GM12878 (cell line): ENCODE results near the gene MCM6. TPM values are rescaled to one million over a fixed set of nuclear protein-coding genes. Genes with fewer than 3 reads are reported as not detected.

Source experiments
- ATAC-seq: fragments of 200-7000 bp; cut with Tn5 transposase; 3 replicates; pipeline ENCODE4 v1.9.1; 2020; ENCODE audit warnings: mild to moderate bottlenecking, moderate library complexity
- BruUV-seq: library from RNA; stranded (reverse); fragments of 400-500 nt; replicated peaks from 2 replicates; lab custom pipeline; 2021; lab: Mats Ljungman, UMichigan
- CTCF ChIA-PET: fragments of 300-600 bp; sonication (Branson Sonifier 250); formaldehyde crosslinking; extraction: SDS; loops from one replicate; lab custom pipeline; 2021; ENCODE audit warnings: inconsistent platforms; lab: Yijun Ruan, JAX
- POLR2A ChIA-PET: fragments of 350-600 bp; formaldehyde crosslinking; extraction: SDS; loops from one replicate; lab custom pipeline; 2021; ENCODE audit warnings: inconsistent platforms; lab: Charles Lee
- RAD21 ChIA-PET: fragments of 300-600 bp; sonication (Branson Sonifier 250); formaldehyde crosslinking; loops from one replicate; lab custom pipeline; 2023; ENCODE audit warnings: antibody characterized with exemption; ENCODE audit not compliant: unreplicated experiment; lab: Charles Lee
- SMC1A ChIA-PET: fragments of 300-600 bp; sonication (Branson Sonifier 250); formaldehyde crosslinking; loops from one replicate; lab custom pipeline; 2023; ENCODE audit not compliant: unreplicated experiment, uncharacterized antibody; lab: Charles Lee
- DNase-seq: peaks from one replicate; pipeline ENCODE4 v3.0.0-alpha.2; 2011; ENCODE audit warnings: low read depth, low spot score
- FAIRE-seq: peaks from 3 replicates; lab custom pipeline; 2011; peaks lifted over from hg19 to GRCh38; lab: Jason Lieb, UNC
- H2AFZ ChIP-seq: 2 replicates; pipeline ENCODE4 v1.6.0; 2011; ENCODE audit warnings: low read depth, low read length, control low read depth; ENCODE audit not compliant: control insufficient read depth
- H3K27ac ChIP-seq: 2 replicates; pipeline ENCODE4 v1.5.1; 2011; ENCODE audit warnings: control low read depth; ENCODE audit not compliant: control insufficient read depth, insufficient read depth
- H3K27me3 ChIP-seq, 2 experiments: replicated peaks in 1 of 2; 2 replicates each; pipeline versions ENCODE4 v1.6.0 to v1.6.1; 2011; ENCODE audit warnings: low read length in 1 of 2; ENCODE audit not compliant: control insufficient read depth in 2 of 2, insufficient read depth in 2 of 2
- H3K36me3 ChIP-seq, 2 experiments: 2 replicates each; pipeline ENCODE4 v1.5.1; 2011; ENCODE audit warnings: low read length in 1 of 2; ENCODE audit not compliant: control insufficient read depth in 2 of 2, insufficient read depth in 2 of 2
- H3K4me1 ChIP-seq: 2 replicates; pipeline ENCODE4 v1.6.1; 2011; ENCODE audit warnings: mild to moderate bottlenecking, low read length, moderate library complexity, mixed read lengths; ENCODE audit not compliant: control insufficient read depth, insufficient read depth
- H3K4me2 ChIP-seq: 2 replicates; pipeline ENCODE4 v1.6.0; 2011; ENCODE audit warnings: control low read depth; ENCODE audit not compliant: control insufficient read depth, insufficient read depth
- H3K4me3 ChIP-seq: fragments of 200-600 bp; sonication (generic); 2 replicates; pipeline ENCODE4 v1.5.1; 2016
- H3K79me2 ChIP-seq: 2 replicates; pipeline ENCODE4 v1.6.0; 2011; ENCODE audit warnings: low read length; ENCODE audit not compliant: control insufficient read depth, insufficient read depth
- H3K9ac ChIP-seq: 2 replicates; pipeline ENCODE4 v1.8.0; 2011; ENCODE audit warnings: low read length, control low read depth, mixed read lengths; ENCODE audit not compliant: control insufficient read depth, insufficient read depth
- H3K9me3 ChIP-seq: replicated peaks from 3 replicates; pipeline ENCODE4 v1.5.1; 2011; ENCODE audit warnings: mild to moderate bottlenecking, low read length; ENCODE audit not compliant: control insufficient read depth, insufficient read depth
- H4K20me1 ChIP-seq: 2 replicates; pipeline ENCODE4 v1.6.0; 2011; ENCODE audit not compliant: control insufficient read depth, insufficient read depth
- BCL11A ChIP-seq: IDR thresholded peaks from 2 replicates; pipeline ENCODE4 v1.6.1; 2011; ENCODE audit warnings: low read depth, low read length
- CHD2 ChIP-seq: IDR thresholded peaks from 2 replicates; pipeline ENCODE4 v1.6.1; 2011; ENCODE audit warnings: low read depth, low read length, improper control_type of control experiment, borderline replicate concordance
- EP300 ChIP-seq, 2 experiments: fragments of 150-350 bp in 1 of 2; IDR thresholded peaks; 2 replicates each; pipeline ENCODE4 v1.6.1; 2011 to 2012; ENCODE audit warnings: low read depth in 2 of 2, low read length in 2 of 2, borderline replicate concordance in 1 of 2, improper control_type of control experiment in 1 of 2, inconsistent platforms in 1 of 2; ENCODE audit not compliant: control insufficient read depth in 1 of 2
- GABPA ChIP-seq: IDR thresholded peaks from 2 replicates; pipeline ENCODE4 v1.6.1; 2014; ENCODE audit warnings: antibody characterized with exemption, low read depth, mild to moderate bottlenecking, inconsistent platforms
- IKZF2 ChIP-seq, 2 experiments: fragments of 450-650 bp; IDR thresholded peaks; 2 replicates each; pipeline ENCODE4 v1.6.1; 2017; ENCODE audit warnings: mild to moderate bottlenecking in 2 of 2, moderate library complexity in 2 of 2
- IRF4 ChIP-seq: IDR thresholded peaks from 2 replicates; pipeline ENCODE4 v1.6.1; 2011; ENCODE audit warnings: low read depth, low read length
- MYB ChIP-seq: fragments of 150-350 bp; IDR thresholded peaks from 2 replicates; pipeline ENCODE4 v1.6.1; 2014; ENCODE audit warnings: mild to moderate bottlenecking, low read depth, low read length, borderline replicate concordance
- PAX8 ChIP-seq: fragments of 450-650 bp; IDR thresholded peaks from 2 replicates; pipeline ENCODE4 v1.6.1; 2017; ENCODE audit warnings: mild to moderate bottlenecking, moderate library complexity
- POU2F2 ChIP-seq: IDR thresholded peaks from 3 replicates; pipeline ENCODE4 v1.6.1; 2011; ENCODE audit warnings: low read depth, mild to moderate bottlenecking, low read length, borderline replicate concordance
- RUNX3 ChIP-seq: IDR thresholded peaks from 2 replicates; pipeline ENCODE4 v1.6.1; 2012; ENCODE audit warnings: low read length, inconsistent platforms
- SMARCA5 ChIP-seq: fragments of 450-650 bp; IDR thresholded peaks from 2 replicates; pipeline ENCODE4 v1.6.1; 2017; ENCODE audit warnings: mild to moderate bottlenecking
- ZBED1 ChIP-seq: IDR thresholded peaks from 2 replicates; pipeline ENCODE4 v1.6.1; 2016; ENCODE audit warnings: borderline replicate concordance
- ZNF217 ChIP-seq: fragments of 450-650 bp; IDR thresholded peaks from 2 replicates; pipeline ENCODE4 v1.6.1; 2017; ENCODE audit warnings: antibody characterized with exemption, mild to moderate bottlenecking
- ZNF384 ChIP-seq: IDR thresholded peaks from 2 replicates; pipeline ENCODE4 v1.6.1; 2012; ENCODE audit warnings: low read depth, mild to moderate bottlenecking, low read length, improper control_type of control experiment, borderline replicate concordance
- WGBS: methylation state at CpG from one replicate; pipeline ENCODE4 v1.1.6; 2016; ENCODE audit warnings: low lambda C conversion rate; ENCODE audit not compliant: insufficient replicate concordance, insufficient coverage; ENCODE audit errors: missing lambda C conversion rate; 5-methylcytosine and 5-hydroxymethylcytosine counted together
- in situ Hi-C: fragments of 300-500 bp; cut with MboI; formaldehyde crosslinking; loops from 9 replicates; pipeline ENCODE4 v1.14.3; 2018; ENCODE audit warnings: mixed read lengths
- intact Hi-C: fragments of 100-400 bp; cut with micrococcal nuclease; formaldehyde crosslinking; loops from one replicate; pipeline ENCODE4 v1.14.2; 2022; ENCODE audit not compliant: unreplicated experiment
- polyA plus RNA-seq, 11 experiments: library from polyadenylated mRNA; depleted of rRNA in 4 of 11; unstranded in 6 of 11; stranded (reverse) in 5 of 11; fragments of >200 nt; fragmentation: Nextera tagmentation in 4 of 11; fragmentation: Illumina TruSeq in 1 of 11; extraction: Ambion mirVana in 4 of 11; extraction: Trizol in 1 of 11; gene quantifications; 1 replicate in 1 of 11; 2 replicates in 10 of 11; pipeline versions ENCODE4 v1.2.1 to v1.2.3, GENCODE V29; 2011 to 2016; ENCODE audit warnings: inconsistent platforms in 2 of 11, missing spikeins in 2 of 11, low read depth in 1 of 11
- total RNA-seq, 4 experiments: library from RNA; depleted of rRNA in 3 of 4; stranded (reverse); fragments of >200 nt in 3 of 4; fragmentation: Illumina TruSeq in 1 of 4; extraction: Trizol in 1 of 4; gene quantifications; 2 replicates each; pipeline versions ENCODE4 v1.2.1 to v1.2.3, GENCODE V29; 2013 to 2021
- TF ChIP-seq, protein P1 (sequence below): IDR thresholded peaks from 2 replicates; pipeline ENCODE4 v1.6.1; 2012; ENCODE audit warnings: low read length, inconsistent platforms
- TF ChIP-seq, protein P2 (sequence below): fragments of 450-650 bp; IDR thresholded peaks from 2 replicates; pipeline ENCODE4 v1.6.1; 2014; ENCODE audit warnings: mild to moderate bottlenecking

MCM6 gene
- total and polyA plus RNA-seq, 10 of the 15 experiments (the other 5 are each of a cell fraction or from before 2014, with no cell fraction given): 37.4 to 118 (median 82.2) TPM

DNA sequence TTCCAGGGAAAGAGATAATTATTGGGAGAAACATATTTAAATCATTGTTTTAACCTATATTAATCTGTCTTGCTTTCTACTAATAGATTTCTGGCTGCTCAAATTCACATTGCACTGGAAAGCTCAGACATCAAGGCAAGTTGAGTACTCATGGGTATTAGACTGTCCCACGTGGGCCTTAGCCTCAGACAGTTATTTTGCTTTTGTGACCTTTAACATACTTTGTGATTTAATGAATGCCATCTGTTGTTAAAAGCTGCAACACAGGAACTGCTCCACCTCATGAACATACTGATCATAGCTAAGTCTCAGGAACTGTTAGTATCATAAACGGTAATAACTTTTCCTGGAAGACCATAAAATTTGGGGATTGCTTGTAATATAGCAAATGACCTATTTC lies 36.5 kb downstream of the MCM6 start:
- intact Hi-C loops (no loop called here), in situ Hi-C loops (no loop called here)
- H3K27me3 ChIP-seq: no peaks in the 10 kb centered on the region
- no peak overlapping the region for H3K9ac ChIP-seq
- ChIA-PET SMC1A (interaction anchor here (0.7 to 1.9 kb wide), 4 partner anchors 13 to 95 kb away, joined by 3 to 5 read pairs (median 4); no protein-coding TSS in a partner anchor), CTCF (interaction anchor here (1.2 to 1.9 kb wide), 4 partner anchors 13 to 545 kb away, joined by 4 to 5 read pairs (median 4); no protein-coding TSS in a partner anchor), POLR2A (no interaction called here), RAD21 (interaction anchor here (0.7 to 1.2 kb wide), 2 partner anchors 19 to 836 kb away, joined by 3 read pairs; no protein-coding TSS in a partner anchor)
- no peaks in the 10 kb centered on the region for H3K9me3 ChIP-seq
- no peak overlapping the region for H3K4me2 ChIP-seq
- H4K20me1 ChIP-seq: no peaks in the 10 kb centered on the region
- DNase-seq (no peak), ATAC-seq (no peak), FAIRE-seq (no peak)
- peaks cover 2 to 6% of the 10 kb centered on the region in 2 experiments; a peak in 3 of 4 replicates for H3K36me3 ChIP-seq
- no peak overlapping the region for H2AFZ ChIP-seq
- TF ChIP-seq, protein P1, sequence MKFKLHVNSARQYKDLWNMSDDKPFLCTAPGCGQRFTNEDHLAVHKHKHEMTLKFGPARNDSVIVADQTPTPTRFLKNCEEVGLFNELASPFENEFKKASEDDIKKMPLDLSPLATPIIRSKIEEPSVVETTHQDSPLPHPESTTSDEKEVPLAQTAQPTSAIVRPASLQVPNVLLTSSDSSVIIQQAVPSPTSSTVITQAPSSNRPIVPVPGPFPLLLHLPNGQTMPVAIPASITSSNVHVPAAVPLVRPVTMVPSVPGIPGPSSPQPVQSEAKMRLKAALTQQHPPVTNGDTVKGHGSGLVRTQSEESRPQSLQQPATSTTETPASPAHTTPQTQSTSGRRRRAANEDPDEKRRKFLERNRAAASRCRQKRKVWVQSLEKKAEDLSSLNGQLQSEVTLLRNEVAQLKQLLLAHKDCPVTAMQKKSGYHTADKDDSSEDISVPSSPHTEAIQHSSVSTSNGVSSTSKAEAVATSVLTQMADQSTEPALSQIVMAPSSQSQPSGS: no peak
- no peak for TF ChIP-seq PAX8
- TF ChIP-seq BCL11A: no peak
- no peak for TF ChIP-seq RUNX3
- TF ChIP-seq, protein P2, sequence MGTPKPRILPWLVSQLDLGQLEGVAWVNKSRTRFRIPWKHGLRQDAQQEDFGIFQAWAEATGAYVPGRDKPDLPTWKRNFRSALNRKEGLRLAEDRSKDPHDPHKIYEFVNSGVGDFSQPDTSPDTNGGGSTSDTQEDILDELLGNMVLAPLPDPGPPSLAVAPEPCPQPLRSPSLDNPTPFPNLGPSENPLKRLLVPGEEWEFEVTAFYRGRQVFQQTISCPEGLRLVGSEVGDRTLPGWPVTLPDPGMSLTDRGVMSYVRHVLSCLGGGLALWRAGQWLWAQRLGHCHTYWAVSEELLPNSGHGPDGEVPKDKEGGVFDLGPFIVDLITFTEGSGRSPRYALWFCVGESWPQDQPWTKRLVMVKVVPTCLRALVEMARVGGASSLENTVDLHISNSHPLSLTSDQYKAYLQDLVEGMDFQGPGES: no peak
- TF ChIP-seq GABPA: no peak
- TF ChIP-seq IKZF2 (IDR thresholded peaks at IDR 0.05): no peak
- TF ChIP-seq CHD2: no peak
- no peak for TF ChIP-seq ZNF384
- TF ChIP-seq ZNF217: no peak
- no peak for TF ChIP-seq IRF4
- TF ChIP-seq SMARCA5: no peak
- TF ChIP-seq EP300 (IDR thresholded peaks at IDR 0.05; ENCODE audit: borderline replicate concordance in 1 of 2, control insufficient read depth in 1 of 2, low read depth in 2 of 2, low read length in 2 of 2): no peak
- no peak for TF ChIP-seq POU2F2
- TF ChIP-seq MYB: no peak
- no peak for TF ChIP-seq ZBED1
- BruUV-seq: no TSS peak
- H3K4me1 ChIP-seq: no peaks in the 10 kb centered on the region
- no peak overlapping the region for H3K4me3 ChIP-seq
- H3K79me2 ChIP-seq: no peaks in the 10 kb centered on the region
- 31% methylated on average over 2 of the region's 2 CpGs for WGBS
- no peak overlapping the region for H3K27ac ChIP-seq
